HepG2 (cell line): Measurements from ENCODE around the gene UCHL3. TPM values are rescaled to one million over a fixed set of nuclear protein-coding genes. Genes with fewer than 3 reads are reported as not detected.

ENCODE experiments used
- ATAC-seq: fragments of 200-7000 bp; cut with Tn5 transposase; 3 replicates; pipeline ENCODE4 v1.9.1; 2020; ENCODE audit warnings: mild to moderate bottlenecking, moderate library complexity
- BruUV-seq: library from RNA; stranded (reverse); fragments of 400-500 nt; replicated peaks from 2 replicates; lab custom pipeline; 2021; lab: Mats Ljungman, UMichigan
- CTCF ChIA-PET: fragments of 300-600 bp; formaldehyde crosslinking; extraction: SDS; loops from one replicate; lab custom pipeline; 2021; ENCODE audit warnings: low total read pairs, inconsistent platforms, low intra/inter-chr PET ratio; lab: Yijun Ruan, JAX
- POLR2A ChIA-PET: fragments of 350-600 bp; sonication (Branson Sonifier 250); formaldehyde crosslinking; loops from one replicate; lab custom pipeline; 2020; ENCODE audit warnings: antibody characterized with exemption, inconsistent platforms; lab: Yijun Ruan, JAX
- DNase-seq: peaks from one replicate; pipeline ENCODE4 v3.0.0-alpha.2; 2015; ENCODE audit warnings: low spot score
- FAIRE-seq: peaks from 3 replicates; lab custom pipeline; 2011; peaks lifted over from hg19 to GRCh38; lab: Jason Lieb, UNC
- H2AFZ ChIP-seq: one replicate; pipeline ENCODE4 v1.6.1; 2011; ENCODE audit warnings: low read length, inconsistent platforms
- H3K27ac ChIP-seq: fragments of 300-600 bp; 3 replicates; pipeline ENCODE4 v1.8.0; 2011; ENCODE audit warnings: mixed run types, mild to moderate bottlenecking, mixed read lengths, low read length, inconsistent platforms; ENCODE audit not compliant: insufficient read depth; ENCODE audit errors: extremely low read length
- H3K27me3 ChIP-seq, 2 experiments: fragments of 200-600 bp in 1 of 2; 2 replicates in 1 of 2; 3 replicates in 1 of 2; pipeline versions ENCODE4 v1.6.0 to v1.8.0; 2011; ENCODE audit warnings: low read length in 2 of 2, mild to moderate bottlenecking in 2 of 2, moderate library complexity in 2 of 2, inconsistent platforms in 1 of 2; ENCODE audit not compliant: insufficient read depth in 2 of 2, control insufficient read depth in 1 of 2
- H3K36me3 ChIP-seq, 2 experiments: fragments of 200-600 bp in 1 of 2; replicated peaks in 1 of 2; 2 replicates in 1 of 2; 3 replicates in 1 of 2; pipeline versions ENCODE4 v1.5.1 to v1.8.0; 2011; ENCODE audit warnings: low read length in 2 of 2, inconsistent platforms in 1 of 2; ENCODE audit not compliant: insufficient read depth in 2 of 2, control insufficient read depth in 1 of 2
- H3K4me1 ChIP-seq: 2 replicates; pipeline ENCODE4 v1.5.1; 2012; ENCODE audit warnings: low read length, inconsistent platforms; ENCODE audit not compliant: insufficient read depth
- H3K4me2 ChIP-seq: 2 replicates; pipeline ENCODE4 v1.6.0; 2011; ENCODE audit warnings: low read depth, low read length, inconsistent platforms
- H3K4me3 ChIP-seq, 3 experiments: fragments of 200-600 bp in 1 of 3; sonication (generic), shearing (Covaris generic) in 1 of 3; replicated peaks in 1 of 3; 2 replicates each; pipeline ENCODE4 v1.5.1; 2011 to 2016; ENCODE audit warnings: low read length in 3 of 3, inconsistent platforms in 2 of 3, low read depth in 2 of 3, mild to moderate bottlenecking in 2 of 3, control low read depth in 1 of 3, mixed read lengths in 1 of 3; ENCODE audit not compliant: insufficient read depth in 1 of 3
- H3K79me2 ChIP-seq: one replicate; pipeline ENCODE4 v1.6.1; 2011; ENCODE audit warnings: low read length, inconsistent platforms; ENCODE audit not compliant: insufficient read depth
- H3K9ac ChIP-seq: 2 replicates; pipeline ENCODE4 v1.6.0; 2011; ENCODE audit warnings: mild to moderate bottlenecking, low read depth, low read length, inconsistent platforms; ENCODE audit not compliant: insufficient read depth
- H3K9me3 ChIP-seq: 2 replicates; pipeline ENCODE4 v1.5.1; 2012; ENCODE audit warnings: mild to moderate bottlenecking, low read length
- H4K20me1 ChIP-seq: 2 replicates; pipeline ENCODE4 v1.6.0; 2011; ENCODE audit warnings: inconsistent platforms, mild to moderate bottlenecking, low read length, moderate library complexity; ENCODE audit not compliant: insufficient read depth
- ATF7 ChIP-seq, 2 experiments: fragments of 450-650 bp in 1 of 2; sonication (generic) in 1 of 2; formaldehyde crosslinking in 1 of 2; IDR thresholded peaks; 2 replicates each; pipeline versions ENCODE4 v1.4.0 to v1.6.1; 2016 to 2020; ENCODE audit warnings: antibody characterized with exemption in 1 of 2, mild to moderate bottlenecking in 1 of 2, missing genetic modification reagents in 1 of 2
- CEBPB ChIP-seq: IDR thresholded peaks from 2 replicates; pipeline ENCODE4 v1.6.1; 2011; ENCODE audit warnings: low read depth, low read length, improper control_type of control experiment, borderline replicate concordance
- CTCF ChIP-seq: sonication (generic); formaldehyde crosslinking; IDR thresholded peaks from 2 replicates; pipeline ENCODE4 v1.5.0; 2020; ENCODE audit warnings: mild to moderate bottlenecking, missing genetic modification reagents, moderate library complexity
- E2F2 ChIP-seq: sonication (generic); formaldehyde crosslinking; IDR thresholded peaks from 2 replicates; pipeline ENCODE4 v1.4.0; 2020; ENCODE audit warnings: missing genetic modification reagents, borderline replicate concordance
- FOXK2 ChIP-seq: fragments of 450-650 bp; IDR thresholded peaks from 2 replicates; pipeline ENCODE4 v1.6.1; 2016
- KLF16 ChIP-seq, 2 experiments: sonication (generic) in 1 of 2; formaldehyde crosslinking in 1 of 2; IDR thresholded peaks; 2 replicates each; pipeline versions ENCODE4 v1.6.1 to v1.8.0; 2016 to 2023; ENCODE audit warnings: missing genetic modification reagents in 2 of 2, missing compliant biosample characterization in 1 of 2
- MTF1 ChIP-seq: sonication (generic); formaldehyde crosslinking; IDR thresholded peaks from 2 replicates; pipeline ENCODE4 v1.5.0; 2020; ENCODE audit warnings: missing genetic modification reagents
- RXRA ChIP-seq: sonication (generic); formaldehyde crosslinking; IDR thresholded peaks from 2 replicates; pipeline ENCODE4 v1.5.1; 2020; ENCODE audit warnings: missing genetic modification reagents
- STAG1 ChIP-seq: sonication (generic); formaldehyde crosslinking; IDR thresholded peaks from 2 replicates; pipeline ENCODE4 v1.4.0; 2020; ENCODE audit warnings: missing genetic modification reagents
- ZNF430 ChIP-seq: sonication (generic); formaldehyde crosslinking; IDR thresholded peaks from 2 replicates; pipeline ENCODE4 v1.9.0; 2021; ENCODE audit warnings: mild to moderate bottlenecking, missing genetic modification reagents
- in situ Hi-C: cut with HindIII; loops from 2 replicates; pipeline ENCODE4 v1.10.0; 2017; ENCODE audit warnings: low pct_unique_long_range_greater_than_20kb; ENCODE audit not compliant: extremely low pct_ligation_motif_present
- intact Hi-C: fragments of 100-400 bp; cut with micrococcal nuclease; formaldehyde crosslinking; loops from one replicate; pipeline ENCODE4 v1.10.0; 2022; ENCODE audit not compliant: unreplicated experiment
- polyA plus RNA-seq, 8 experiments: library from polyadenylated mRNA; depleted of rRNA in 3 of 8; stranded (reverse) in 7 of 8; unstranded in 1 of 8; fragments of >200 nt; fragmentation: Illumina TruSeq in 4 of 8; extraction: Trizol in 4 of 8; gene quantifications; 2 replicates each; pipeline versions ENCODE4 v1.2.1 to v1.2.3, GENCODE V29; 2011 to 2016; ENCODE audit warnings: low read depth in 4 of 8, missing spikeins in 1 of 8, mixed read lengths in 1 of 8; ENCODE audit not compliant: insufficient read depth in 1 of 8
- total RNA-seq, 5 experiments: library from RNA; depleted of rRNA; stranded (reverse); fragments of >200 nt; fragmentation: Illumina TruSeq; extraction: Trizol; gene quantifications; 2 replicates each; pipeline ENCODE4 v1.2.3, GENCODE V29; 2016; ENCODE audit warnings: low read depth in 1 of 5

Gene UCHL3
- total and polyA plus RNA-seq, 2 of the 13 experiments (the other 11 are each of a cell fraction or from before 2014, with no cell fraction given) = 36.2 to 93.3 TPM

GRCh38 chr13:75566658-75567057, 17.1 kb downstream of the UCHL3 start:
- intact Hi-C loops (loop anchor here (5.0 kb wide), 1 partner anchor 71 kb away; the partner anchor contains the start of gene LMO7), in situ Hi-C loops (no loop called here)
- ChIA-PET CTCF (interaction anchor here (0.7 kb wide), 1 partner anchor 108 kb away, joined by 3 read pairs; no protein-coding TSS in a partner anchor), POLR2A (no interaction called here)
- no peak for TF ChIP-seq MTF1 (CRISPR knock-in tag)
- no peak for TF ChIP-seq FOXK2
- 0 out of 2 replicates have a peak, but pooled peaks have one; percentile 34 for TF ChIP-seq CEBPB
- no peak for TF ChIP-seq E2F2
- no peak for TF ChIP-seq KLF16 (CRISPR knock-in tag; IDR thresholded peaks at IDR 0.05)
- no peak for TF ChIP-seq RXRA
- TF ChIP-seq CTCF = peak; percentile 46
- peak; percentile 47 for TF ChIP-seq STAG1 (CRISPR knock-in tag)
- peak; percentile 15; the same call in 1 of the 2 replicates for TF ChIP-seq ATF7 (IDR thresholded peaks at IDR 0.05)
- no peak for TF ChIP-seq ATF7 (CRISPR knock-in tag; IDR thresholded peaks at IDR 0.05)
- TF ChIP-seq ZNF430 = no peak
- FAIRE-seq (no peak), ATAC-seq (no peak), DNase-seq (peak; percentile 31)
- H3K4me2 ChIP-seq = no peak overlapping the region
- H3K4me1 ChIP-seq = no peaks in the 10 kb centered on the region
- no peak overlapping the region for H3K4me3 ChIP-seq
- no peak overlapping the region for H3K9ac ChIP-seq
- H3K27me3 ChIP-seq = no peaks in the 10 kb centered on the region
- H2AFZ ChIP-seq = no peak overlapping the region
- H3K79me2 ChIP-seq = no peaks in the 10 kb centered on the region
- H3K36me3 ChIP-seq = peaks cover 2 to 27% of the 10 kb centered on the region in 2 experiments; a peak in 4 of 5 replicates
- no TSS peak for BruUV-seq
- no peaks in the 10 kb centered on the region for H4K20me1 ChIP-seq
- H3K9me3 ChIP-seq = no peaks in the 10 kb centered on the region
- H3K27ac ChIP-seq = no peak overlapping the region
